WI38 (cell line): ENCODE data around the gene NR4A3.
A peak's percentile ranks its signal among the peaks of the same experiment; 100 is the strongest.

Source experiments
- H3K4me3 ChIP-seq: 2 replicates; pipeline ENCODE4 v1.5.1; 2011; ENCODE audit warnings: low read depth, mild to moderate bottlenecking, control low read depth, low read length
- TF ChIP-seq, protein P1 (sequence below): IDR thresholded peaks from 2 replicates; pipeline ENCODE4 v1.5.1; 2012; ENCODE audit warnings: low read depth, mild to moderate bottlenecking, control low read depth, low read length

Gene NR4A3

DNA sequence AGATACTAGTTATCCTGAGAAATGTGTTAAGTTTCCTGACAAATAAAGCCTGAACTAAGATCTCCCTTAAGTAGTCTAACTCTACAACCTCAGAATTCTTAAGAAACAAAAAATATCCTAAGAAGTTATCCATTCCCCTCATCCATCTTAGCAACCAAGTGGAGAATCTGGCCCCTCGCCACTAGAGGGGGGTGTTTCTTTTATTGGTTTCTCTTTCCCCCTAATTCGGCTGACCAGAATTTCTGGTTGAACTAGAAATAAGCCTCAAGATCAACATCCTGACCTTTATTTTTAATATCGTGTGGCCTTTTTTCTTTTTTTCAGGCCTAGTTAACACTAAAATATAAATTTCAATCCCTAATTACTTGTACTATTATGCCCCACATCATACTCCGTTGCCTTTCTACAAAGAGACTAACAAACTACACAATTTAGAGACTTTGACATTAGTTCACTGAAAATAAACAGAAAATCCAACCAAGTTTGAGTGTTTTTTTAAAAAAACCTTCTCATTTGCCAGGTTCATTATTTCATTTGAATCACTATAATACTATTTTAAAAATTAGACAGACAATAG is 14.3 kb upstream of the NR4A3 start:
- H3K4me3 ChIP-seq, result no peak overlapping the region
- TF ChIP-seq, protein P1, sequence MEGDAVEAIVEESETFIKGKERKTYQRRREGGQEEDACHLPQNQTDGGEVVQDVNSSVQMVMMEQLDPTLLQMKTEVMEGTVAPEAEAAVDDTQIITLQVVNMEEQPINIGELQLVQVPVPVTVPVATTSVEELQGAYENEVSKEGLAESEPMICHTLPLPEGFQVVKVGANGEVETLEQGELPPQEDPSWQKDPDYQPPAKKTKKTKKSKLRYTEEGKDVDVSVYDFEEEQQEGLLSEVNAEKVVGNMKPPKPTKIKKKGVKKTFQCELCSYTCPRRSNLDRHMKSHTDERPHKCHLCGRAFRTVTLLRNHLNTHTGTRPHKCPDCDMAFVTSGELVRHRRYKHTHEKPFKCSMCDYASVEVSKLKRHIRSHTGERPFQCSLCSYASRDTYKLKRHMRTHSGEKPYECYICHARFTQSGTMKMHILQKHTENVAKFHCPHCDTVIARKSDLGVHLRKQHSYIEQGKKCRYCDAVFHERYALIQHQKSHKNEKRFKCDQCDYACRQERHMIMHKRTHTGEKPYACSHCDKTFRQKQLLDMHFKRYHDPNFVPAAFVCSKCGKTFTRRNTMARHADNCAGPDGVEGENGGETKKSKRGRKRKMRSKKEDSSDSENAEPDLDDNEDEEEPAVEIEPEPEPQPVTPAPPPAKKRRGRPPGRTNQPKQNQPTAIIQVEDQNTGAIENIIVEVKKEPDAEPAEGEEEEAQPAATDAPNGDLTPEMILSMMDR, result peak; percentile 73

DNA sequence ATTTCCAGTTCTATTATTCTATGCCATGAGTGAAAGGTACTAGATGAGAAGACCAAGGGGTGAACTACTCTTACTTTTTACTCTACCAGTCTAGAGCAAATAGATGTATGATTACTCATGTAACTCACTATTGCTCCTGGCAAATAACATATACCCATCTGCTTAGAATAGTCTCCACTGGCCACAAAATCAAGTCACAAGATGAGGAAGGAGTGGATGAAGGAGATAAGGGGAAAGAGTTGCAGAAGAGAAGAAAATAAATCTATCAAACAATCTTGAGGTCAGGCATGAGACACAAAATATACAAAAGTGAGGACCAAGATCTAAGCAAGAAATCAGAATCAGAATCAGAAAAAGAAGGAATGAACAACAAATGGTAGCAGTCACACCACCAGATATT is 13.7 kb upstream of the NR4A3 start:
- TF ChIP-seq, protein P1, result no peak
- no peak overlapping the region for H3K4me3 ChIP-seq

DNA sequence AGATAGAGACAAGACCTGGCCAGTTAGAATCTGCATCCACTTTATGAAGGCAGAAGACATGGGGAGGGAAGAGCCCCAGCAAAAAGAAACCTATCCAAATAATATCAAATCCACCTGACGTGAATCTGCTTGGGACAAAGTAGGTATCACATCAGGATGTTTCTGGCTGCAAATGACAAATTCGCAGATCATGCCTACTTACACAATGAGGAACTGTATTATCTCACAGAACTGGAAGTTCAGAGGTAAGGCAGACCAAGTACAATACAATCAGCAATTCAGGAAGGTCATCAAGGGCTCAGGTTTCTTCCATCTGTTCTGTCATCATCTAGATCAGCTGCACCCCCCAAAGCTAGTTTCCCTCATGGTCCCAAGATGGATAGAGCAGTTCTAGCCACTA is 13.2 kb upstream of the NR4A3 start:
- H3K4me3 ChIP-seq, result no peak overlapping the region
- TF ChIP-seq, protein P1, result no peak

DNA sequence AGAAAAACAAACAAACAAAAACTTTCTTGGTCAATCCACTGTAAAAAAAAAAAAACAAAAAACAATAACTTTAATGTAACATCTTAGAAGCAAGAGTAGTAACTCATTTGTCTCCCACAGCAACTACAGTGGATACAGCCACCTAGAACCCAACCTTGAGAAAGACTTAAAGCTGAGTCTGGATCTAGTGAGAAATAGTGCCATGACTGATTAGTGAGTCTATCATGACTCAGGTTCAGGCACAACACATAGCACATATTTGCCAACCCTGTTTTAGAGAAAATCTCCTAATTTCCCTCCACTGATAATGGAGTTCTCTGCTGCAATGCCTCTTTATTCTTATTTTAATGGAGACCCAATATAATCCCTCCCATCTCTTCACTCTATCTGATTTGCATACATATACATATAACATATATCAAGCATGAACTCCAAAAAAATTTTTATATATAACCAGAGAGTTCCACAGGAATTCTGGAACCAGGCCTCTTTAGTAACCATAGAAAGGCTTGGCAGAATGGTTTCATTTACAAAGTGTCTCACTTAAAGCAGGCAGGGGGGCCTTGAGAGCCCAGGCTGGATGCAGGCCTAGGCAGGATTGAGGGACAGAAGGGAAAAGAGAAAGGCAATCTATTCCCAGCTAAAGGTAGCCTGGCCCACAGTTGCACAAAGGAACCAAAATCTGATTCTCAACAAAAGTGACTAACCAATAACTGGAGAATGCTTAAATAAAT is 11.9 kb upstream of the NR4A3 start:
- TF ChIP-seq, protein P1, result no peak
- no peak overlapping the region for H3K4me3 ChIP-seq

DNA sequence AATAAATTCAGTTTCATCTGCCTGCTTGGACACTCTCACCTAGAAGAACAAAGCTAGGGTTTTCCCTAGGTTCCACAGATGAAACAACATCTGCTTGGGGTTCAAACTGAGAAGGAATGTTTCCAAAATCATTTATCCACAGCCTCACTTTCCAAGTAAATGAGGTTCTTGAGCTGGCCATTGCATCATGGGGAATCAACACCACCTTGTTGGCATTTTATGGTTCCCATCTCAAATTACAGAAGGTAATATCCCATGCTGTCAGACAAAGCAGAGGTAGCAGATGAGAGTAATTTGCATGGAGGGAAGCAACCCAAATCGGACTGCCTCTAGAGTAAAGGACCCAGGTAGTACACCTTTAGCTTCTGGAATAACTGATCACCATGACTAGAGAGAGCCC is 10.5 kb upstream of the NR4A3 start:
- no peak overlapping the region for H3K4me3 ChIP-seq
- TF ChIP-seq, protein P1, result no peak

DNA sequence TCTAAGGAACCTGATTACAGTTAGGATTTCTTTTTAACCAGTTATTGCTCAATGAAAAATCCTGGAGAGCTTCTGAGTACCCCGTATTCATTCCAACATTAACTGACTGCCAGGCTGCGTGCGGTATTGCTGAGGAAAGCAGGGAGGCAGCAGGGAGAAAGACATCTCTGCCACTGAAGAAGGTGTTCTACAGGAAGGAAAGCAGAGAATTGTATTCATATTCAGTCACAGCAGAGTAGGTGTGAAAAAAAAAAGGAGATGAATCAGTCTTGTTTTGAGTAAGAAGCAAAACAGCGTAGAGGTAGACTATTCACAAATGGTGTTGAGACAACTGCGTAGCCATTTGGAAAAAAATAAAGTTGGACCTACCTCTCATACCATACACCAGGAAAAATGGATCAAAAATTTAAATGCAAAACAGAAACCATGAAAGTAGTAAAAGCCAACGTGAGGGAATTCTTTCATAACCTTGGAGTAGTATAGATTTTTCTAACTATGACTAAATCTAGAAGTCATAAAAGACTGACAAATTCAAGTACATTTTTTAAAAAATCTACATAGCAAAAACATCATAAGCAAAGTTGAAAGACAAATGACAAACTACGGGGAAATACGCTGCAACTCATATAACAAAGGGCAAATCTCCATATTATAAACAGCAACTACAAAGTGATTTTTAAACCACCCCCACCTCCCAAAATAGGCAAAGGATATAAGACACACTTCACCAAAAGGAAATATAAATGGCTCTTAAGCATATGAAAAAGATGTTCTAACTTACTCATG is 9.9 kb upstream of the NR4A3 start:
- no peak overlapping the region for H3K4me3 ChIP-seq
- TF ChIP-seq, protein P1, result no peak

DNA sequence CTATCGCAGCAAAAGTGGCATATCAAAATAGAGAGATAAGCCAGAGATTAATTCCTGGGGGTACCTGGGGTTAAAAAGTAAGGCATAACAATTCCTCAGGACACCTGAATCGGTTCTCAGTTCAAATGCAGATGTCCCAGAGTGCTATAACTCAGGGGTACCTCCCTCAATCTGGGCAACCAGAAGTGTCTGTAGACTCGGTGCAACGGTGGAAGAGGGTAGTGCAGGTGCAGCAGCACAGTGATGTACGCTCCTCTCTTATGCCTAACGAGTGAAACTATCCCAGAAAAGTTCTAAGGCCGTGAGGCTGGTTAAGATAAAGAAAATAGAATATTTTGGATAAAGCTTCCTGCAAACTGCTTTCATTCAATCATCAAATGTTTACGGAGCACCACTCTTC is 7.9 kb upstream of the NR4A3 start:
- TF ChIP-seq, protein P1, result no peak
- no peak overlapping the region for H3K4me3 ChIP-seq
